Right kidney (tissue), 1 donor: ENCODE measurements around the gene WT1.
A peak's percentile ranks its signal among the peaks of the same experiment; 100 is the strongest.

ENCODE experiments used
- DNase-seq: peaks from one replicate; pipeline ENCODE4 v3.0.0-alpha.2; 2016

The WT1 gene

DNA sequence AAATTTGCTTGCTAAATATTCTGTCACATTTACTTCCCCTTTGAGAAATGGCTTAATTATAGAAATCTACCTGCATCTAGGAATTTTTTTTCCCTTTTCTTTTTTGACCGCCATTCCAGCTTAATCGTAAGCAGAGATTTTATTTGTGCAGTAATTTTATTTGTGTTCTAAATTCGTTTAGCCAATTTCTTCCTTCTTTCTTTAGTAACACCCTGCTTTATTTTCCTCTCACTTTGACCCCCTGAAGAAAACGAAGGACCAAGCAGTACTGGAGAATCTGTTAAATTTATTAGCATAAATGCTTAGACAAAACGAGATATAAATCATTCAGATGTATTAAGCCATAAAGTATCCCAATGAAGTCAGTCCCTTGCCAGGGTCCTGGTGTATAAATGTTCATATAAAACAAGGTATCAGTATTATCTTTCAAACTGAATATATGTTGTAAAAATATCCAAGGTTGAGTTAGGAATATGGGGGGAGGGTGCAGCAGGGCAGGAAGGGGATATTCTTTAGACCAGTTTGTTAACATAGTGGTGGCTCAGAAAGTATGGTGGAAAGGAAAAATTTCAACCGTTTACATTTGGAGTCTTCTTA lies 5.1 kb upstream of the WT1 start:
- DNase-seq = no peak

DNA sequence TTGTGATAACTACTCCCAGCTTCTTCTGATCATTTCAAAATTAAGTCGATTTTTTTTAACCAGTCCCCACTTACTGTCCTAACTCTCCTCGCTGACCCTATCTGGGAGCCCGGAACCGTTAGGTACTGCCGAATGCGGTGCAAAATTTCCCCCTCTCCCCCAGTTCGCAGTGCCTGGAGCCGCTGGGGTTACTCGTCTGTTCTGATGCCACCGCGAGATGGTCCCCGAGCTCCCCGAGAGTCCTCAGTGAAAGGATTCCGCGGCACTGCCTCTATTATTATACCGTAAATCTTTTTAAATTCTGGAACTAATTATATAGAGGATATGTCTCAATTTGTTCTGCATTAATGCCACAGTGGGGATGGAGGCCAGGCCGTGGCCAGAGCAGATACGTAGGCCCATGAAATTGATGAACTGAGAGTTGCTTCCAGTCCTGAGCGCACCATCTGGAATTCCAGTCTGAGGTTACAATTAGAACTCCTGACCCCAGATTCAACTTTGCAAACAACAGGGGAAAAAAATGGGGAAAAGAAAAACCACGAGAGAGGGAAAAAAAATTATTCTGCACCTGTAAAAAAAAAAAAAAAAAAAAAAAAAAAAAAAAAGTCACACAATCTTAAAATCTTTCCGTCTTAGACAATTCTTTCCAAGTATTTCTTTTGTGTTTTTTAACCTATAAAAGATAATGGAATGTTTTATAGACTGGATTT lies 4.3 kb upstream of the WT1 start:
- DNase-seq = peak; percentile 72

DNA sequence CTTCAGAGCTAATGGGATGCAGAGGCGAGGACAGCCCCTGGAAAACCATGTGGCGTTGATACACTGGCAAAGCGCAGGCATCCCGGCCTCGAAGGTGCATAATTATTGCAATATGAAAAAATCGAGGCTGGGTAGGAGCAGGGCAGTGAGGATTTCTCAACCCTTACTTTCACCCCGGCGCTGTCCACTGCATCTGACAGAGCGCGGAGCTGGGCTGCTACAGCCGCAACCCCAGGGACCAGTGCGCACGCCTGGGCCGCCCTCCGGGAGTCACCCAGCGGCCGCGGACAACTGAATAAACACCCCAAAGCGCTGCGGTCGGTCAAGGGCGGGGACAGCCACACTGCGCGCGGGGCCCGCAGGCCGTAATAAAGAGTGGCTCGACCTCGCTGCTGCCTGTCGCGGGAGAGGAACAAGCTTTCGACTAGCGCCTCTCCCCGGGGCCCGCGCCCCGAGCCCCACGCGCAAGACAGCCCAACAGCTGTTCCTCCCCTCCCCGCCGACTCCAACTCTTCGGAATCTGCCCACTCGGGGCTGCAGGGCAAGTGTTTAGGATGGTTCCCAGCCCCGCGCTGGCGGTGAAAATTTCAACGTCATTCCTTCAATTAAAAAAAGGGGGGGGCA lies 3.6 kb upstream of the WT1 start:
- peak; percentile 80 for DNase-seq

DNA sequence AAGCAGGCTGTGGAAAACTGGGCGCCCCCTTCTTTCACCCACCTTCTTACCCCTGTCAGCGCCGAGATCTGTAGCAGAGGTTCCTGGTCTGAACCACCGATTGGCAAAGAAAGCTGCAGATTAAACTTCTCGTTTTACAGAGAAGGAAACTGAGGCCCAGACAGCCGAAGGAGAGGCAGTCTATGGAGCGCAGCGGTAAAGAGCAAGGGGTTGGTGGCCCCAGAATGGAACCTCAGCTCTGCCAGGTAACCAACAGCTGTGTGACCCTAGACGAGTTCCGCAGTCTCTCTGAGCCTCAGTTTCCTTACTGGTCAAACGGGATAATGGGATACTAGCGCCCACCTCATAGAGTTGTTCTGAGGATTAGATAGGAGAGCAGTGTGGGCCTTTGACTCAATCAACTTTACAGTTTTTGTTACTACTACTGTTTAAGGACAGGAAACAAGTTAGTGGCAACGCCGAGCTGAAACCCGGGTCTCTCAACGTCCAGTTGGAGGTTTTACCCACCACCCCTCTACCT lies 3.1 kb upstream of the WT1 start:
- no peak for DNase-seq

GRCh38 chr11:32437495-32438345 lies 2.4 kb upstream of the WT1 start:
- DNase-seq = peak; percentile 79

DNA sequence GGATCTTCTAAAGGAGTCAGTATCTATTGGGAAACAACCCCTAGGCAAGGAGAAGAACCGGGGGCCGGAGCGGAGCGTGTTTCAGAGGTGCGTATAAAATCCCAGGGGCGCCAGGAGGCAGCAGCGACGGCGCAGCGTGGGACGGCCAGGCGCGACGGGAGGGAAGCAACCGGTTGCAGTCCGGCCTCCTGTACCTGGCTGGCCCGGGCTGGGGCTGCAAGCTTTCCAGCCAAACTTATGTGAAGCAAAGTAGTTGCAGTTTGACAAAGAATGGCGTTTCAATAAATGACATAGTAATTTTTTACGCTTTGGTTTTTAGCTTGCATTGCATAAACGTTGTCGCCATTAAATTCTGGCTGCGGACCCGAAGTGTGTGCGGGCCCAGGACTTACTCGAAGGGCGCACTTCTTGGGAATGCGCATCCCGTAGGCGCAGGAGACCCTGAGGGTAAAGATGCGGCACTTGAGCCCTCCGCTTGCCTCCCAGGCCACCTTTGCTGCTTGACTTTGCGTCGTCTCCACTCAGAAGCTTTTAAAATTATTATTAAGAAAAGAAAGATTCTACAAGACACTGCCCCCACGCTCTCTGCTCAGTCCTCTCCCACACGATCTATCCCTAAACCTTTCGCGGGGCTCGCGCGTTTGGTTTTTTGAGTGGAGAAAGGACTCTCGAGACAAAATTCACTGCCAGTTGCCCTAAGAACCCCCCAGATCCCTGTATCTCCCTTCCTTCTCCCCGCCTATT lies 1.6 kb upstream of the WT1 start:
- DNase-seq = peak; percentile 77

DNA sequence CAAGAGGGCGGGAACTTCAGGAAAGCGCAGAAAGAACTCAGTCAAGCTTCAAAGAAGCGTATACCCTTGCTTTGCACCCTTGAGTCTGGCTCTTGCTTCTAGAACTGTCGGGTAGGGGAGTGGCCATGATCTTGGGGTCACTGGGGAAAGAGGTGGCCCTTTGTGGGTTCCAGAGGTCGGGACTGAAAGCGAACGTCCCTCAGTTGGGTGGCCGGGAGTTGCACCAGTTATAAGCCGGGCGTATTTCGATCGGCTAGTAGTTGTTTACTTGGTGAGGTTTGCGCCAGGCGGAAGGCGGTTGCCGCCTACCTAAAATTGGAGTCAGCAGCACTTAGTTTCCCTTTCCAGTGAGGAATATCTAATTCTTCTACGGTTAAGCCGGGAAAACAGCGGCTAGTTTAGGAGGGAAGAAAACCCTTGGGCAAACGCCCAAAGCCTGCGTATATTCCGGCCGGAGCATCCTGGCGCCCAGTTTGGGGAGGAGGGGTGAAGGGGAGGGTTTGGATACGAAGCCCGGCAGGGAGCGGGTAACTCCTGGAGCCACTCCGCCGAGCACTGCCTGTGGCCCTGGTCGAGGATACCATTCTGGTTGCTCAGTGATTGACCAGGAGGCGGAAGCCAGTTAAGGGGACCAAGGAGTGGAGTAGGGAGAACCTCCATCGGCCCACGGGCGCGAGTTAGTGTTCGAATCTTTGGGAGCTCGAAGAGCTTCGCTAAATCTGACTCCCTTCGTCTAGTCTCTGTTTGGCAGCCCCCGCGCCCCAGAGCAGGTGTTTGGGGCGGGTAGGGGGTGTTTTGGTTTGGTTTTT lies 807 bp upstream of the WT1 start:
- DNase-seq = peak; percentile 77

DNA sequence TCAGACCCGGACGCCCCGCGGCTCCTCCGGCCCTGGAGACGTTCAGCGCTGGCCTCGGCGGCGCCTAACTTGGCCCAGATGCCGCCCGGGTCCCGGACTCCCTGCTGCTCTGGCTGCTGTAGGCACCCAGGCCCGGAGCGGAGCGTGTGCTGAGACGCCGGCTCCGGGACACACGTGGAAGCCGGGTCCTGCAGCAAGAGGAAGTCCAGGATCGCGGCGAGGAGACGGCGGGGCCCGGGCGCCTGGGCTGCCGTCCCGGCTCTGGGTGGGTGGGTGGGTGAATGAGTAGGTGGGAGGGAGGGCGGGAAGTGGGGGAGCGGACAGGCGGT lies 223 bp downstream of the WT1 start:
- DNase-seq = no peak

GRCh38 chr11:32434356-32435151 lies 785 bp downstream of the WT1 start:
- DNase-seq = peak; percentile 80

GRCh38 chr11:32433914-32434355 lies 1.4 kb downstream of the WT1 start:
- peak; percentile 72 for DNase-seq

DNA sequence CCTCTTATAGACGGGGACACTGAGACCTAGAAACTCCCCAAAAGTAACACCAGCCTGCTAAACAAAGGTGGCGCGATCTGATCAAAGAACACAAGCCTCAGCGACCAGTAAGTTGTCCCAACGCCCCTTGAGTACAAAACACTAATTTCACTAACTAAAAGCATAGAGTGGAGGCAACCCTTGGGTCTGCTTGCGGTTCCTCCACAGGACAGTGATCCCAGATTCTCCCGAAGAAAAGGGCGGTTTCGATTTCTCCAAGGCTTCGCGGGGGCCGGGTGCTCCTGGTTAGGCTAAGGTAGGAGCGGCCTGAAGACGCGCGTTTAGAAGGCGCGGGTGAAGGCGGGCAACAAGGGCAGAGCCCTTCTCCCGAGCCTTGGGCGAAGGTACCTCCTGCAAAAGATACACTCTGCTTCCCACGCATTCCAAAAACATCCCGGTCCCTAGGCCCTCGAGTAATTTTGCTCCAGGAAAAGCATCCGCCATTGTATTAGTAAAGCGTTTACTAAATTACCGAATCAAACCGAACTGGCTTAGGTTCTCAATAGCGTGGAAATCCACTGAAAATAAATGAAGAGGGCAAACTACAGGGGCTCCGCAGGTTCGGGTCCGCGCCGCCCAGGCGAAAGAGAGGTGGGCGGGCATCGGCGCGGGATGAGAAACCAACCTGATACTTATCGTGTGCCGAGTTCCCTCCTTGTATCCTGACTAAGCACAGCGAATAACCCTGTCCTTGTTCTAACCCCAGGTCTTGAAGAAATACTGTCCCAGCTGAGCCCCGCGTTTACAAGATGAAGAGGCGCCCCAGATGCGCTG lies 2.0 kb downstream of the WT1 start:
- peak; percentile 67 for DNase-seq

GRCh38 chr11:32432565-32432964 lies 2.8 kb downstream of the WT1 start:
- no peak for DNase-seq

DNA sequence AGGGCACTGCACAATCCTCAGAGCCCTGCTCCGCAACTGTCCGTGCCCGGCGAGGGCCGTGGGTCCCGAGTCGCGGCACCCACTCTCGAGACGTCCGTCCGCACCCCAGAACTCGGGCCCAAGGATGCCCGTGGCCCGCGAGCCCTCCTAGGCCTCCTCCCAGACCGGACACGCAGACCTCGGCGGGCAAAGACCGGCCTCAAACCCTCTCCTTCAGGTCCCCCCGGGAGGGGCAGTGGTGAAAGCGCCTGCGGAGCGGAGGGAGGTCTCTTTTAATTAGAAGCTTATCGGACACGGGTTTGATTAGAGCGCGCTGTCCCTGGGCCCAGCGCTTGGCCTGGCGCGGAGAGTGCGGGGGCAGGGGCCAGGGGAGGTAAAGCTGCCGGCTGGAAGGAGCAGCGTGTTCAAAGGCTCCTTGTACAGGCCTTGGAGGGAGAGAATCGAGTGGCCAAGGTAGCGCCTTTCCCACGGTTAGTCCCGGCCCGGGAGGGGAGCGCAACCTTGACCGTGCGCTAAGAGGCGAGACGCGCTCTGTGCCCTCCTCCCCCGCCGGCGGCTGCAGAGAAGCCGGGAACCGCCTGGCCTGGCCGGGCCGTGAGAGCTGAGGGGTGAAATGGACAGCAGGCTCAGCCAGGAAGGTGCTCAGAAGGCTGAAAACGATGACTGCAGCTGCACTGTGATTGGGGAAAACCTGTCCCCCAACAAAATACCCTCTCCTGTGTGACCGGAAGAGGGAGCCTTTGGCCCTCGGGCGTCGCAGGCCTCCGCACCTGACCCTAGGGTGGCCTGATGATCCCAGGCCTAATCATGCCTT lies 4.6 kb downstream of the WT1 start:
- DNase-seq = peak; percentile 79

DNA sequence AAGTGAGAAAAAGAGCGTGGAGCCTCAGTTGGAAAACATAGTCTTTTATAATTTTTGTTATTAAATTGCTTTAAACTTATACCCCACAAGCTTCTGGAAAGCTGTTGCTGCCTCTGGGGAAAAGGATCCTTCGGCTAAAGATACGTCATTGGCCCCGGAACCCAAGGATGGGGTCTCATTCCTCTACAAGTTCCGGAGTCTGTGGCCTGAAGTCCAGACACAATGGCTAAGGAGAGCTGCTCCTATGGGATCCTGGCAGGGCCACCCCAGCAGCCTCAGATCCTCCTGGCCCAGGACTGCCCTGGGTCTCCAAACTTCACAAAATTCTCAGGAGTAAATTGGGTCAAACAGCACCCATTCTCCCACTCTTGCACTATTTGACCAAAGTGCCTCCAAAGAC lies 5.9 kb downstream of the WT1 start:
- DNase-seq = no peak

- peak; percentile 70 for DNase-seq
Observed at GRCh38 chr11:32428665-32429303, 6.6 kb downstream of the WT1 start.

GRCh38 chr11:32427935-32428664 lies 7.2 kb downstream of the WT1 start:
- peak; percentile 71 for DNase-seq

DNA sequence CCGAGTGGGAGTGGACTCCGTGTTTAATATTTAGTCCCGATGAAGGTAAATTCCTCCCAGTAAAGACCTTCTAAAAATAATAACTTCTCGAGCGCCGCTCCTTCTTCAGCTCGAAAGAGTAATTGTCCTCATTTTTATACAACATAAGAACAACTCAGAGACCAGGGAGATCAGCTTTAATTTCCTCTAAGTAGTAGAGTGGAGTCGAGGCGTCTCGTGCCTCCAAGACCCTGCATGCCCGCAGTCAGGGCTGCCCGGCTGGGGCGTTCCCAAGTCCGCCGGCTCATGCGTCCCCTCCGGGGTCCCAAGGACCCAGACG lies 7.8 kb downstream of the WT1 start:
- no peak for DNase-seq
